Renal cortex interstitium (tissue), 11 donors: ENCODE results near the gene DHX57. TPM values are rescaled to one million over a fixed set of nuclear protein-coding genes. Genes with fewer than 3 reads are reported as not detected.
"Not testable (repeated sequence)": the region's sequence is repeated elsewhere in the genome, so short reads cannot be mapped to it uniquely, and the experiment has no call there.

Experiments
- DNase-seq, 11 donors: peaks; one replicate each; pipeline ENCODE4 v3.0.0-alpha.2; 2013; ENCODE audit warnings: low read depth in 9 of 11, low spot score in 4 of 11; ENCODE audit errors: extremely low read depth in 1 of 11
- polyA plus RNA-seq, 3 donors: library from polyadenylated mRNA; unstranded; fragments of 120-200 nt; gene quantifications; one replicate each; pipeline ENCODE4 v1.2.1, GENCODE V29; 2013; ENCODE audit not compliant: insufficient read length in 3 of 3

DHX57 gene
- polyA plus RNA-seq, 3 donors: 35.2 to 44.3 (median 39.5) TPM

DNA sequence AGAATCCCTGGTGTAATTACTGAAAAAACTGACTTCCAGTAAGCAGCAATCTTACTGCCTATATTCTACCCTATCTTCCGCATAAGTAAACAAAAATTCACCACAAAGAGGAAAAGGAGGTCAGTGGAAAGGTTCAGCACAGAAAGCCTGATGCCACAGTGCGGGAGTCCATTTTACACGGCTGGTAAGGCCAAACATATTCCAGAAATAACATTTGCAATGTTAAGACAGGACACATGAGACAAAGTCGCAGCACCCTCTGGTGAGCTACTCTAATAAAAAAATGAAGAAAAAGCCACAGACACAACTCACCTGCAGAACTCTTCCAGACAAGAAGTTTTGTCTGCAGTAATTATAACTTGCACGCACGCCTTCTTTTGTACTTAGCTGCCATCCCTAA is 57.2 kb downstream of the DHX57 start:
- no peak for DNase-seq

DNA sequence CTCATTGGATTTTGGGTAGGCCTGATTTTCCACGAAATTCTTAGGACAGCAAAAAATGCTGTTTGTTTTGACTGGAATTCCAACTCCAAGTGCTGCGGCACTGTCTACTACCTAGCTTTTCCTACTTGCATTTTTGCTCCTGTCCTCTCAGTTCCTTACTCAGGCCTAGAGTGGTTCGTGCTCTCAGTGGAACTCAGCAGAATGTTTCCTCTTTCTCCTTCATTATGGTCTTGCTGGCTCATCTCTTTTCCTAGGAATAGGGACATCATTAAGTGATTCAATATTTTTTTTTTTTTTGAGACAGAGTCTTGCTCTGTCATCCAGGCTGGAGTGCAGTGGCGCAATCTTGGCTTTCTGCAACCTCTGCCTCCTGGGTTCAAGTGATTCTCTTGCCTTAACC is 59.8 kb downstream of the DHX57 start:
- DNase-seq: no peak

DNA sequence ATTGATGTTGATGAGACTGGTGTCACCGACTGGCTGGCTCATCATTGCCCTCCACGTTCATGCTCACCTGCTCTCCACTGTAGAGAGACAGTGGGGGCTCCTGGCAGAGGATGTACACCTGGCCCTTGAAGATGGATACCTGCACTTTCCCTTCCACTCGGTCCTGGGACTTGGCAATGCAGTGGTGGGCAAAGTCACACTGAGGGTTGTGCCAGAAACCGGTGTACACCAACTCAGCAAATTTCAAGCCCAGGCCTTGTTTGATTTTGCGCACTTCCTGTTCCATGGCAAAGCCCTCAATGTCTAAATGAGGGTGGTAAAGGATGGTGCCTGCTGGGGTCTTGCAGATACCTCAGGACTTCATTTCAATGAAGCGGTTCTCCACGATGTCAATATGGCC is 65.2 kb downstream of the DHX57 start:
- no peak for DNase-seq

DNA sequence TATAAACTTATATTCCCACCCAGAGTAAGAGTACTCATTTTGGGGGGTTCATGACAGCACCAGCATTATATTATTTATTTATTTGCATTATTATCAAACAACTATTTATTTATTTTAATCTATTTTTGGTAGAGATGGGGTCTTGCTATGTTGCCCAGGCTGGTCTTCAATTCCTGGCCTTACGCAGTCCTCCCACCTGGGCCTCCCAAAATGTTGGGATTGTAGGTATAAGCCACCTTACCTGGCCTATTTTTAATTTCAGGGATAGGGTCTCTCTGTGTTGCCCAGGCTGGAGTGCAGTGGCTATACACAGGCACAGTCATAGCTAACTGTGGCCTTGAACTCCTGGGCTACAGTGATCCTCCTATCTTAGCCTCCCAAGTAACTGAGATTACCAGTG is 67.1 kb downstream of the DHX57 start:
- no peak for DNase-seq

DNA sequence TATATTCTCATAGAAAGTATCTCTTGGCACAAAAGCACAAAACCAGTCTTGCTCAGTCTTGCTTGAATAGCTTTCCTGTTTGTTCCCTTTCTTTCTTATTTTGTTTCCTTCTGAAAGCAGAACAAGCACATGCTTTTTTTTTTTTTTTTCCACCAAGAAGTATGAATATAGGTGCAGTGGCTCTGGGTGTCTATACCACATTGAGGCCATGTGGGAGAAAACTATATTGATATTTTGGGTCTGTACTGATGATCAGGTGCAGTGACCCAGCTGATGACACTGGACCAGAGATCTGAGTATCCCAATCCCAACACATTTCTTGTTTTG is 69.0 kb downstream of the DHX57 start:
- no peak for DNase-seq

DNA sequence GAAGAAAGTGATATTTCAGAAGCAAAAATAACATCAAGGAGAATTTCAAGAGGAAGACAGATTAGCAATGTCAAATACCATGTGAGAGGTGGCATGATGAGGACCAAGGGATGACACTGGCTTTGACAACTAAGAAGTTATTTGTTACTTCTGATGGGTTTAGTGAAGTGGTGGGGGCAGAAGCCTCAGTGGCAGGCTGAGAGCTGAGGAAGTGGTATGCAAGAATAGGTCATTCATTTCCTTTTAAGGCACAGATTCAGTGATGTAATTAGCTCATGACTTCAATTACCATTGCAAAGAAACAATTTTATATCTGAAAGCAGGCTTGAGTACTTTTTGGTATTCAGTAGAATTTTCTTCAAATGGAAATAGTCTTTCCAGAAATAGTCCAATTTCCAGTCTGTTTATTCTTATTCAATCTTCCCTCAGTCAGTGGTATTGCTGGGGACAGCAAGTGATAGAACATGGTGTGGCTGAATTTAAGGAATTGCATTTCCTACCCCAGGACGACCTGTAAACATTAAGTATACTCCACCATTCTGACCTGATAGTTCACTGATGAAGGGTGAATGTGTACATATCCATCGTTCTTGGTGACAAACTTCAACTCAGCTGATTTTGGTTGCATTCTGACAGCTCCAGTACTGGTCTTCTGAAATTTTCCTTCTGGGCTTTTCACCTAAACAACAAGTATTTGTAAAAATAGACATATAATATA is 69.6 kb downstream of the DHX57 start:
- no peak for DNase-seq

DNA sequence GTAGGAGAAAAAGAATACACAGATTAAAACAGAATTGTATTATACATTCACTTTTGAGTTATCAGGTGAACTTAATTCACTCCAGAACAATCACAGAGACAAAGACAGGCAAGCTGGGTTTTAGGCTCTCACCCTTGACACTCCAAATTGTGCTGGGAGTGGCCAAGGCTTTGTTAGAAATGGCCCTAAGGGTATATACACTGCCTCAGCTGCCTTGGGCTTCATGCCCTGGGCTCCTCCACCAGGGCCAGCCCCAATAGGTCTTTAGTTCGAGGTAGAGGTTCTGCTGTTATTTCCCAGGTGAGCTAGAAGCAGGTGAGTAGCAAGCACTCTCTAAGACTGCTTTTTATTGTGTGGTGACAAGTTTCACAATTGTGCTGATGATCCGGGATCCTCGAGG is 77.8 kb downstream of the DHX57 start:
- no peak for DNase-seq

DNA sequence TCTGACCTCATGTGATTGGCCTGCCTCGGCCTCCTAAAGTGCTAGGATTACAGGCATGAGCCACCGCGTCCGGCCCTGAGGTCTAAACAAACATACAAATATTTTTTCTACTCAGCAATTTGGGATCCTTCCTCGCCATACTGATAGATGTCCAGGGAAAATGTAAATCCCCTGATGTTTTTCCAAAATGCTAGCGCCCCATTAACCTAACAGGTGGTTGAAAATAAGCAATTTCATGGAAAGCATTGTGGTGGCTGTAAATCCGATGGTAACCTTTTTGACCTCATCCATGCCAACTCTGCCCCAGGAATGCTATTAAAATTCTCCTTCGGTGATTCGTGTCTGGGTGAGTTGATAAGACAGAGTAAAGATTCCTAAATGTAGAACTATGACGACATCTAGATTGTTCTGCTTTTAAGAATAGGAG is 78.5 kb downstream of the DHX57 start:
- no peak for DNase-seq

DNA sequence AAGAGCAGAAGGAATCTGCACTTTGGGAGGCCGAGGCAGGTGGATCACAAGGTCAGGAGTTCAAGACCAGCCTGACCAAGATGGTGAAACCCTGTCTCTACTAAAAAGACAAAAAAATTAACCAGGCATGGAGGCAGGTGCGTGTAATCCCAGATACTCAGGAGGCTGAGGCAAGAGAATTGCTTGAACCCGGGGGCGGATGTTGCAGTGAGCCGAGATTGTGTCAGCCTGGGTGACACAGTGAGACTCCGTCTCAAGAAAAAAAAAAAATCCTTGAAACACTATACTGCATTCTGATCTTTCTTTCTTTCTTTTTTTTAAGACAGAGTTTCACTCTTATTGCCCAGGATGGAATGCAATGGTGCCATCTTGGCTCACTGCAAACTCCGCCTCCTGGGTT is 80.7 kb downstream of the DHX57 start:
- not testable (repeated sequence) for DNase-seq

DNA sequence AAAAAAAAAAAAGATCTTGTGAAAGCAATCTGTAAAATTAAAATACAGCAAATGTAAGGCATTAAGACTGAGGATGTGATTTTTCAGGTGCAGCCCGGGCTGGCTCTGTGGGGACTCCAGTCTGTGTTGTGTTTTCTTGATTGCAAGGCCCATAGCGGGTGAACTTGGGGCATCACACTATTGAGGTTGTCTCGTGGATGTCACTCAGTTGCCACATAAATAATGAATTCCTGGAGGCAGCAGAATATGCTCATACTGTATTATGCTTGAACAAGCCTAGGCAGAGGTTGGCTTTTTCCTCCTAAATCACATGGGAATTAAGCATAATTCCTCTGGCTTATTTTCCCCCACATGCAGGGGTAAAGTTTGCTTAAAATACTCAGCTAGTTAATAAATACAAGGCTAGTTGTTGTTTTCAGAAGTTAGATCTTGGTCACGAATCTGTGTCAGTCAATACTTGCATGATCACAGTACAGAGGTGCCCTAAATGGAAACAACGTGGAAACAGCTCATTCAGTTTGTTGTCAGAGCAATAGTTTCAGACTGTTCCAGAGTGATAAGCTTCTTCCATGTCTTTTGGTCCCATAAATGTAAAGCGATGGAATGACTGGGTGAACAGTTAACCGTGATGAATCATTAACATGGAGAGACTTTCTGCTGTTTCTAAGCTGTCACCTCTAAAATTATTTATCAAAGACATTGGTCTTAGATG is 81.3 kb downstream of the DHX57 start:
- DNase-seq: no peak

DNA sequence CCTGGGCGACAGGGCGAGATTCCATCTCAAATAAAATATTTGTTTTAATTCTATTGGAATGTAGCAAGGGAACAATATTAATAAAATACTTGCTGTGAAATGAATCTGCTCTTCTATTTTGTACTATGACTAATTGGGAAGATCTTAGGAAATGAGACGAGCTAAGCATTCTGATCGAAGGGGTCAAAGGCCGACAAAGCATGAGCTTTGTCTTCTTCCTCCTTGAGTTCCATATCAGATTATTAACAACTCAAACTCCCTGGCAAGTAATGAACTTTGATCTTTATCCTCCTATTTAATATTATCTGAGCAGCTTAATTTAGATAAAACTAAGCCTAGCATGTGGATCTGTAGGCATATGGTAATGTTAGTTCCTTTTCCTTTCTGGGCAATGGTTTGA is 82.2 kb downstream of the DHX57 start:
- DNase-seq: no peak

DNA sequence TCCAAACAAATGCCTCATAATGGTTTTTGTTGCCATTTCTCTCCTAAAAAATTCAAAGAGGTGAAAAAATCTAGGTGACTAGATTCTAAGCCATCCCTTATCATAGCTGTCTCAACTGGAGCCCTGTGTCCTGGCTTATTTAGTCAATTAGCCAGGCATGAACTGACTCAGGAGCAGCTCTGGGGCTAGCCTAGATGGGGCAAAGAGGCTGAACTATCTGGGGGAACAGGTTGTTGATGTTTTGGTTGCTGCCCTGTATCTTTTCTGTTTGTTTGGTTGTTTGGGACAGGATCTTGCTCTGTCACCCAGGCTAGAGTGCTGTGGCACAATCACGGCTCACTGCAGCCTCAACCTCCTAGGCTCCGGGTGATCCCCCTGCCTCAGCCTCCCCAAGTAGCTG is 83.0 kb downstream of the DHX57 start:
- no peak for DNase-seq

DNA sequence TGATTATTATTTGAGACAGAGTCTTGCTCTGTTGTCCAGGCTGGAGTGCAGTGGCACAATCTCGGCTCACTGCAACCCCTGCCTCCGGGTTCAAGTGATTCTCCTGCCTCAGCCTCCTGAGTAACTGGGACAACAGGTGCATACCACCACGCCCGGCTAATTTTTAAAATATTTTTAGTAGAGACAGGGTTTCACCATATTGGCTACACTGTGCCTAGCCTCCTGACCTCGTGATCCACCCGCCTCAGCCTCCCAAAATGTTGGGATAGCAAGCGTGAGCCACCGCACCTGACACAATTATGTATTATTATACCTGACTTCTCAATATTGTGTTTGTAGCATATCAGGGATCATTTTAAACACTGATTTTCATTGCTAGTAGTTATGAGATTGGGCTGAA is 83.4 kb downstream of the DHX57 start:
- not testable (repeated sequence) for DNase-seq

DNA sequence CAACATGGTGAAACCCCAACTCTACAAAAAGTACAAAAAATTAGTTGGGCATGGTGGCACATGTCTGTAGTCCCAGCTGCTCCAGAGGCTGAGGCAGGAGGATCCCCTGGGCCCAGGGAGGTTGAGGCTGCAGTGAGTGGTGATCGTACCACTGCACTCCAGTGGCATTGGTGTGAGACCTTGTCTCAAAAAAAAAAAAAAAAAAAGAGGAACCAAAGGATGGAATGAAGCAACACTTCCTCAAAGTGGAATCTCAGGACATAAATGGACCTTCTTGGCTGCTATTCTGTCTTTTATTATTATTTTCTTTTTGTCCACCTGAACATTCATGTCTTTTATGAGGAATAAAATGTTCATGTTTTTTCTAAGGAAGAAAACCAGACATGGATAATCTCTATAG is 84.0 kb downstream of the DHX57 start:
- DNase-seq: no peak

DNA sequence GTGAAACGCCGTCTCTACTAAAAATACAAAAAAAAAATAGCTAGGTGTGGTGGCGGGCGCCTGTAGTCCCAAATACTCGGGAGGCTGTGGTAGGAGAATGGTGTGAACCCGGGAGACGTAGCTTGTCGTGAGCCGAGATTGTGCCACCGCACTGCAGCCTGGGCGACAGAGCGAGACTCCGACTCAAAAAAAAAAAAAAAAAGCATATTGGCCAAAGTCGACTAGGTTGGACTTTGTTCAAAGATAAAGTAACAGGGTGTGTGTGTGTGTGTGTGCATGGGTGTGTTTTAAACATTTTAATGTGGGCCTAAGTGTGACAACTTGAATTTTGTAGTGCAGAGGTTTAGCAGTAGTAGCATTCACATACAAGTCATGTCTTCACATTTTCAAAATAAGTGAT is 86.0 kb downstream of the DHX57 start:
- DNase-seq: no peak

DNA sequence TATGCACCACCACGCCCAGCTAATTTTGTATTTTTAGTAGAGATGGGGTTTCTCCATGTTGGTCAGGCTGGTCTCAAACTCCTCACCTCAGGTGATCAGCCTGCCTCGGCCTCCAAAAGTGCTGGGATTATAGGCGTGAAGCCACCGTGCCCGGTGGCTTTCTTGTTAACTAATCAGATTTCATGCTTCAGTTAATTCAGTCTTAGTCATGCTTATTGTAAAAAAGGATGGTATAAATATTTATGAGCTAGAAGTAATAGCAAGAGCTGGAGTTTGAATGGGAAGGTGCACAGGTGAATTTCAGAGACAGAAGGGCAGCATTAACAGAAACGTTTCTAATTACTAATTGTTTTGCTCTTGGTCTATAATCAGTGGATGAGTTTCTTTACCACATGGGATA is 87.4 kb downstream of the DHX57 start:
- DNase-seq: no peak

DNA sequence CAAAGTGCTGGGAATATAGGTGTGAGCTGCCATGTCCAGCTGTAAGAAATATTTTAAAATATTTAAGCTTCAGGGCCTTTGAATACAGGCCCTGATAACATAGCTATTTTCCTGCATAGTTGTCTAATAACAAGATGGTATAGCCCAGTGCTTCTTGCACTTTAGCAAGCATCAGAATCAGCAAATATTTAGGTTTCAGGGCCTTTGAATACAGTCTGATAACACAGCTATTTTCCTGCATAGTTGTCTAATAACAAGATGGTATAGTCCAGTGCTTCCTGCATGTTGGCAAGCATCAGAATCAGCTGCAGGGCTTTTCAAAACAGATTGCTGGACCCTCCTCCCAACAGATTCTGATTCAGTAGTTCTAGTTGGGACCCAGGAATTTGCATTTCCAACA is 92.1 kb downstream of the DHX57 start:
- no peak for DNase-seq

DNA sequence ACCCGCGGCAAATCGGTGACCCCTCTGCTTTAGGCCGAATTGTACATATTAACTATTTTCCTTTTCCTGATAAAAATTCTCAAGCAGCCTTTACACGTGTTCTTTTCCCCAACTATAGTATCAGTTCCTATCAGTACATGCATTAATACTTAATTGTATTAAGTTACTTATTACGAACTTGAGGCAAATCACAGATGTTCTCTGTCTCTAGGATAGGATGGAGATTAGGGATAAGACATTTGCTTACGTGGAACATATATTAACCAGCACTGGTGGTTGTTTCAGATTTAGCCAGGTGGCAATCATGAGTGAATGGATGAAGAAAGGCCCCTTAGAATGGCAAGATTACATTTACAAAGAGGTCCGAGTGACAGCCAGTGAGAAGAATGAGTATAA is 97.0 kb downstream of the DHX57 start:
- DNase-seq: no peak

DNA sequence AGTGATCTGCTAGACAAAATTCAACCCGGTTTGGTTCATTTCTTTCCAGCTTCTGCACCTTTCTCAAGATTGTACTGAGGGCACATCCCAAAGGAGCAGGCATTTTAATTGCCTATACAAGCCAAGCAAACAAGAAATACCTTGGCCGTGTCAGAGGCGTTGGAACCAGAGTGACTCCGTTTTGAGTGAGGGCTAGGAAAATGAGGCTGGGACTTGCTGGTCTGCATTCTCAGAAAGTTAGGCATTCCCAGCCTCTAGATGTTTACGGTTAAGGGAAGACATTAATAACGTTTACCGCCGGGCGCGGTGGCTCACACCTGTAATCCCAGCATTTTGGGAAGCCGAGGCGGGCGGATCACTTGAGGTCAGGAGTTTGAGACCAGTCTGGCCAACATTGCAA is 99.2 kb downstream of the DHX57 start:
- no peak for DNase-seq

DNA sequence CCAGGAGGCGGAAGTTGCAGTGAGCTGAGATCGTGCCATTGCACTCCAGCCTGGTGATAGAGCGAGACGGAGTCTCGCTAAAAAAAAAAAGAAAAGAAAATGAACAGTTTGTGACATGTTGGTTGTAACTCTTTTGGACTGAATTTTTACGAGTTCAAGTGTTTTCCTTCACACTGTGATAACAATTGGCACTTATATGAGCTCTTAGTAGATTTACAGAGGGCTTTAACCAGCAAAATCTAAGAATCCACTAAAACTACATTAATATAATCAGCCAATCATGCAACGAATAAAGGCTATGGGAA is 99.9 kb downstream of the DHX57 start:
- DNase-seq: no peak
